GM12878 (cell line): ENCODE results near the gene HSD11B1L. TPM values are rescaled to one million over a fixed set of nuclear protein-coding genes. Genes with fewer than 3 reads are reported as not detected.

ENCODE experiments used
- BRCA1 ChIP-seq: IDR thresholded peaks from 2 replicates; pipeline ENCODE4 v1.6.1; 2011; ENCODE audit warnings: low read depth, low read length, improper control_type of control experiment
- CBX3 ChIP-seq: fragments of 200-600 bp; sonication (generic); IDR thresholded peaks from 2 replicates; pipeline ENCODE4 v1.6.1; 2016; ENCODE audit warnings: low read depth, borderline replicate concordance
- CHD1 ChIP-seq: IDR thresholded peaks from 2 replicates; pipeline ENCODE4 v1.6.1; 2012; ENCODE audit warnings: low read depth, low read length, improper control_type of control experiment
- CHD4 ChIP-seq: fragments of 200-600 bp; sonication (generic); IDR thresholded peaks from 2 replicates; pipeline ENCODE4 v1.6.1; 2016; ENCODE audit warnings: mild to moderate bottlenecking
- CUX1 ChIP-seq: IDR thresholded peaks from 2 replicates; pipeline ENCODE4 v1.6.1; 2012; ENCODE audit warnings: improper control_type of control experiment, low read depth, low read length; ENCODE audit not compliant: insufficient replicate concordance
- E4F1 ChIP-seq: fragments of 450-650 bp; IDR thresholded peaks from 2 replicates; pipeline ENCODE4 v1.6.1; 2018; ENCODE audit warnings: borderline replicate concordance, mild to moderate bottlenecking; ENCODE audit not compliant: partially characterized antibody
- LARP7 ChIP-seq: fragments of 450-650 bp; IDR thresholded peaks from 2 replicates; pipeline ENCODE4 v1.6.1; 2017; ENCODE audit warnings: mild to moderate bottlenecking
- MEF2A ChIP-seq: IDR thresholded peaks from 2 replicates; pipeline ENCODE4 v1.6.1; 2011; ENCODE audit warnings: low read depth, mild to moderate bottlenecking, low read length, moderate library complexity; ENCODE audit not compliant: insufficient read depth
- MYB ChIP-seq: fragments of 150-350 bp; IDR thresholded peaks from 2 replicates; pipeline ENCODE4 v1.6.1; 2014; ENCODE audit warnings: mild to moderate bottlenecking, low read depth, low read length, borderline replicate concordance
- PAX5 ChIP-seq: IDR thresholded peaks from 2 replicates; pipeline ENCODE4 v1.6.1; 2011; ENCODE audit warnings: low read depth, low read length, borderline replicate concordance
- POLR2AphosphoS2 ChIP-seq: IDR thresholded peaks from 2 replicates; pipeline ENCODE4 v1.6.1; 2011; ENCODE audit warnings: low read depth, mild to moderate bottlenecking, low read length, improper control_type of control experiment, moderate library complexity
- SIX5 ChIP-seq: IDR thresholded peaks from 2 replicates; pipeline ENCODE4 v1.6.1; 2011; ENCODE audit warnings: mild to moderate bottlenecking, low read depth, low read length, moderate library complexity; ENCODE audit not compliant: severe bottlenecking
- ZBTB4 ChIP-seq: fragments of 450-650 bp; formaldehyde crosslinking; IDR thresholded peaks from 2 replicates; pipeline ENCODE4 v1.4.0; 2022; ENCODE audit warnings: mild to moderate bottlenecking, moderate library complexity
- ZNF207 ChIP-seq: fragments of 450-650 bp; IDR thresholded peaks from 2 replicates; pipeline ENCODE4 v1.6.1; 2014; ENCODE audit warnings: antibody characterized with exemption, mild to moderate bottlenecking, borderline replicate concordance
- ZNF24 ChIP-seq: fragments of 450-650 bp; IDR thresholded peaks from 2 replicates; pipeline ENCODE4 v1.6.1; 2017; ENCODE audit warnings: antibody characterized with exemption, mild to moderate bottlenecking
- ZSCAN29 ChIP-seq: fragments of 450-650 bp; IDR thresholded peaks from 2 replicates; pipeline ENCODE4 v1.6.1; 2017; ENCODE audit warnings: mild to moderate bottlenecking, moderate library complexity
- polyA plus RNA-seq, 11 experiments: library from polyadenylated mRNA; depleted of rRNA in 4 of 11; unstranded in 6 of 11; stranded (reverse) in 5 of 11; fragments of >200 nt; fragmentation: Nextera tagmentation in 4 of 11; fragmentation: Illumina TruSeq in 1 of 11; extraction: Ambion mirVana in 4 of 11; extraction: Trizol in 1 of 11; gene quantifications; 1 replicate in 1 of 11; 2 replicates in 10 of 11; pipeline versions ENCODE4 v1.2.1 to v1.2.3, GENCODE V29; 2011 to 2016; ENCODE audit warnings: inconsistent platforms in 2 of 11, missing spikeins in 2 of 11, low read depth in 1 of 11
- total RNA-seq, 4 experiments: library from RNA; depleted of rRNA in 3 of 4; stranded (reverse); fragments of >200 nt in 3 of 4; fragmentation: Illumina TruSeq in 1 of 4; extraction: Trizol in 1 of 4; gene quantifications; 2 replicates each; pipeline versions ENCODE4 v1.2.1 to v1.2.3, GENCODE V29; 2013 to 2021
- TF ChIP-seq, protein P1 (sequence below): IDR thresholded peaks from 2 replicates; pipeline ENCODE4 v1.6.1; 2011; ENCODE audit warnings: borderline replicate concordance, low read depth, mild to moderate bottlenecking, moderate library complexity, mixed read lengths, low read length; ENCODE audit not compliant: insufficient read depth; ENCODE audit errors: extremely low read length

HSD11B1L gene
- total and polyA plus RNA-seq, 10 of the 15 experiments (the other 5 are each of a cell fraction or from before 2014, with no cell fraction given): 0.29 to 1.8 (median 1.1) TPM; not detected in 1

- TF ChIP-seq, protein P1, sequence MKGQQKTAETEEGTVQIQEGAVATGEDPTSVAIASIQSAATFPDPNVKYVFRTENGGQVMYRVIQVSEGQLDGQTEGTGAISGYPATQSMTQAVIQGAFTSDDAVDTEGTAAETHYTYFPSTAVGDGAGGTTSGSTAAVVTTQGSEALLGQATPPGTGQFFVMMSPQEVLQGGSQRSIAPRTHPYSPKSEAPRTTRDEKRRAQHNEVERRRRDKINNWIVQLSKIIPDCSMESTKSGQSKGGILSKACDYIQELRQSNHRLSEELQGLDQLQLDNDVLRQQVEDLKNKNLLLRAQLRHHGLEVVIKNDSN: peak; percentile 95
- TF ChIP-seq CHD1 (no peak), CUX1 (no peak), ZBTB4 (CRISPR knock-in tag) (no peak), CBX3 (no peak), ZNF207 (peak; percentile 65), MEF2A (no peak), PAX5 (peak; percentile 9; the same call in 1 of the 2 replicates), CHD4 (no peak), POLR2AphosphoS2 (peak; percentile 49; the same call in 1 of the 2 replicates), LARP7 (peak; percentile 44), MYB (peak; percentile 57; the same call in 1 of the 2 replicates), E4F1 (peak; percentile 65), SIX5 (peak; percentile 54), ZSCAN29 (no peak), BRCA1 (no peak), ZNF24 (no peak)
Observed at GRCh38 chr19:5719961-5720790, 39.3 kb downstream of the HSD11B1L start, which contains the start of the genes CATSPERD and LONP1 (continued).
